HEK293 (cell line): Measurements from ENCODE around the gene ATXN1L.
"Not testable (repeated sequence)": the region's sequence is repeated elsewhere in the genome, so short reads cannot be mapped to it uniquely, and the experiment has no call there.

Experiments used
- CTCF ChIA-PET: fragments of 350-600 bp; formaldehyde crosslinking; extraction: SDS; loops from one replicate; lab custom pipeline; 2021; ENCODE audit warnings: antibody characterized with exemption; lab: Yijun Ruan, JAX
- POLR2A ChIA-PET: fragments of 300-600 bp; formaldehyde crosslinking; extraction: SDS; loops from one replicate; lab custom pipeline; 2020; ENCODE audit warnings: antibody characterized with exemption, inconsistent platforms; lab: Yijun Ruan, JAX
- H3K27ac ChIP-seq: fragments of 200-500 bp; sonication (Bioruptor generic); 2 replicates; pipeline ENCODE4 v1.5.1; 2014; ENCODE audit warnings: low read depth, low read length, control low read depth, inconsistent platforms; ENCODE audit errors: extremely low read depth
- H3K36me3 ChIP-seq, 2 experiments: fragments of 200-500 bp in 1 of 2; sonication (Bioruptor generic) in 1 of 2; 1 replicate in 1 of 2; 2 replicates in 1 of 2; pipeline ENCODE4 v1.5.1; 2014 to 2017; ENCODE audit warnings: inconsistent platforms in 2 of 2, low read length in 2 of 2; ENCODE audit not compliant: control insufficient read depth in 2 of 2, insufficient read depth in 1 of 2
- H3K4me1 ChIP-seq: fragments of 200-500 bp; sonication (Bioruptor generic); 2 replicates; pipeline ENCODE4 v1.5.1; 2014; ENCODE audit warnings: mild to moderate bottlenecking, low read length, inconsistent platforms; ENCODE audit not compliant: control insufficient read depth, insufficient read depth
- H3K4me3 ChIP-seq: 2 replicates; pipeline ENCODE4 v1.5.1; 2011; ENCODE audit warnings: low read depth, mild to moderate bottlenecking, control low read depth, low read length, moderate library complexity
- H3K9me3 ChIP-seq: fragments of 200-500 bp; sonication (Bioruptor generic); 2 replicates; pipeline ENCODE4 v1.5.1; 2014; ENCODE audit warnings: low read depth, low read length, inconsistent platforms; ENCODE audit not compliant: control insufficient read depth, insufficient read depth
- HIC1 ChIP-seq: fragments of 450-650 bp; formaldehyde crosslinking; IDR thresholded peaks from 2 replicates; pipeline ENCODE4 v1.5.1; 2016; ENCODE audit warnings: missing biosample characterization, missing genetic modification characterization
- HOXC10 ChIP-seq: sonication (generic); formaldehyde crosslinking; IDR thresholded peaks from 2 replicates; pipeline ENCODE4 v1.8.1; 2023; ENCODE audit warnings: mild to moderate bottlenecking, missing genetic modification reagents
- OSR2 ChIP-seq: fragments of 450-650 bp; formaldehyde crosslinking; IDR thresholded peaks from 2 replicates; pipeline ENCODE4 v1.5.1; 2016; ENCODE audit warnings: missing biosample characterization, missing genetic modification characterization
- PBX3 ChIP-seq: sonication (generic); formaldehyde crosslinking; IDR thresholded peaks from 2 replicates; pipeline ENCODE4 v1.8.1; 2022; ENCODE audit warnings: mild to moderate bottlenecking, moderate library complexity, missing genetic modification reagents
- ZNF140 ChIP-seq: fragments of 450-650 bp; formaldehyde crosslinking; IDR thresholded peaks from 2 replicates; pipeline ENCODE4 v1.5.1; 2016; ENCODE audit warnings: missing biosample characterization, missing genetic modification characterization
- ZNF146 ChIP-seq: fragments of 450-650 bp; formaldehyde crosslinking; IDR thresholded peaks from 2 replicates; pipeline ENCODE4 v1.5.1; 2016; ENCODE audit warnings: missing biosample characterization, missing genetic modification characterization
- ZNF274 ChIP-seq, 2 experiments: fragments of 200-500 bp in 1 of 2; fragments of 450-650 bp in 1 of 2; sonication (Bioruptor generic) in 1 of 2; formaldehyde crosslinking in 1 of 2; IDR thresholded peaks; 2 replicates each; pipeline versions ENCODE4 v1.5.1 to v1.6.1; 2014 to 2016; ENCODE audit warnings: borderline replicate concordance in 1 of 2, inconsistent platforms in 1 of 2, low read length in 1 of 2, missing biosample characterization in 1 of 2, missing genetic modification characterization in 1 of 2
- ZNF350 ChIP-seq: fragments of 450-650 bp; formaldehyde crosslinking; IDR thresholded peaks from 2 replicates; pipeline ENCODE4 v1.5.0; 2017; ENCODE audit warnings: missing biosample characterization, mild to moderate bottlenecking, missing genetic modification characterization
- ZNF513 ChIP-seq: fragments of 450-650 bp; IDR thresholded peaks from 2 replicates; pipeline ENCODE4 v1.5.1; 2018; ENCODE audit warnings: missing biosample characterization, missing genetic modification characterization
- ZNF514 ChIP-seq: fragments of 450-650 bp; formaldehyde crosslinking; IDR thresholded peaks from 2 replicates; pipeline ENCODE4 v1.5.1; 2016; ENCODE audit warnings: missing biosample characterization, missing genetic modification characterization
- ZNF692 ChIP-seq: fragments of 450-650 bp; formaldehyde crosslinking; IDR thresholded peaks from 2 replicates; pipeline ENCODE4 v1.5.1; 2016; ENCODE audit warnings: missing biosample characterization, missing genetic modification characterization
- ZNF747 ChIP-seq: fragments of 450-650 bp; formaldehyde crosslinking; IDR thresholded peaks from 2 replicates; pipeline ENCODE4 v1.5.1; 2016; ENCODE audit warnings: missing biosample characterization, missing genetic modification characterization
- ZNF791 ChIP-seq: fragments of 450-650 bp; formaldehyde crosslinking; IDR thresholded peaks from 2 replicates; pipeline ENCODE4 v1.5.1; 2016; ENCODE audit warnings: missing biosample characterization, missing genetic modification characterization

Gene ATXN1L

GRCh38 chr16:71830359-71830758 lies 15.4 kb upstream of the ATXN1L start:
- Histone ChIP-seq H3K36me3 (no peaks in the 10 kb centered on the region), H3K4me3 (no peak overlapping the region), H3K9me3 (no peaks in the 10 kb centered on the region), H3K27ac (no peak overlapping the region), H3K4me1 (no peaks in the 10 kb centered on the region)
- CTCF ChIA-PET = interaction anchor here (0.6 to 0.7 kb wide), 2 partner anchors 532 to 1402 kb away, joined by 3 read pairs; no protein-coding TSS in a partner anchor
- TF ChIP-seq OSR2 (tag by site-specific recombination) = no peak
- no peak for TF ChIP-seq PBX3 (CRISPR knock-in tag)
- no peak for TF ChIP-seq HIC1
- no peak for TF ChIP-seq ZNF146 (tag by site-specific recombination)
- no peak for TF ChIP-seq ZNF791 (tag by site-specific recombination)
- no peak for TF ChIP-seq ZNF274 (IDR thresholded peaks at IDR 0.05; ENCODE audit: low read length)
- no peak for TF ChIP-seq ZNF274 (tag by site-specific recombination; IDR thresholded peaks at IDR 0.05; ENCODE audit: borderline replicate concordance)
- TF ChIP-seq ZNF514 (tag by site-specific recombination) = no peak
- TF ChIP-seq ZNF692 (tag by site-specific recombination) = no peak
- no peak for TF ChIP-seq ZNF140 (tag by site-specific recombination)
- TF ChIP-seq HOXC10 (CRISPR knock-in tag) = no peak
- TF ChIP-seq ZNF747 (tag by site-specific recombination) = no peak
- no peak for TF ChIP-seq ZNF350 (tag by site-specific recombination)
- POLR2A ChIA-PET = no interaction called here

- CTCF ChIA-PET, H3K36me3 ChIP-seq, H3K4me1 ChIP-seq, H3K4me3 ChIP-seq, POLR2A ChIA-PET, H3K9me3 ChIP-seq, H3K27ac ChIP-seq: not testable (repeated sequence)
Observed at GRCh38 chr16:71831698-71832097, 14.1 kb upstream of the ATXN1L start.

- CTCF ChIA-PET, H3K9me3 ChIP-seq, H3K4me1 ChIP-seq, H3K36me3 ChIP-seq, H3K4me3 ChIP-seq, H3K27ac ChIP-seq, POLR2A ChIA-PET: not testable (repeated sequence)
- peak; percentile 67; the same call in 1 of the 2 replicates for TF ChIP-seq ZNF513 (tag by site-specific recombination)
- TF ChIP-seq, all 188 proteins: peak for 1; not testable (repeated sequence) for 187
Observed at GRCh38 chr16:71832112-71832511, 13.7 kb upstream of the ATXN1L start.
